Liver (tissue), 9 donors: ENCODE results near the gene C13orf42. TPM values are rescaled to one million over a fixed set of nuclear protein-coding genes. Genes with fewer than 3 reads are reported as not detected.

Experiments used
- DNase-seq: peaks from one replicate; pipeline ENCODE4 v3.0.0-alpha.2; 2017; ENCODE audit warnings: low spot score
- H3K27ac ChIP-seq, 2 donors: one replicate each; pipeline ENCODE4 v1.7.0; 2013; ENCODE audit warnings: inconsistent platforms in 2 of 2, low read length in 2 of 2, control low read depth in 1 of 2, low read depth in 1 of 2, mild to moderate bottlenecking in 1 of 2
- H3K27me3 ChIP-seq, 4 donors: one replicate each; pipeline versions ENCODE4 v1.6.1 to v1.7.0; 2013; ENCODE audit warnings: low read length in 3 of 4, inconsistent platforms in 1 of 4, mild to moderate bottlenecking in 1 of 4, moderate library complexity in 1 of 4; ENCODE audit not compliant: control insufficient read depth in 4 of 4, insufficient read depth in 4 of 4
- H3K36me3 ChIP-seq, 4 donors: one replicate each; pipeline versions ENCODE4 v1.6.1 to v1.7.0; 2013; ENCODE audit warnings: low read length in 3 of 4, mild to moderate bottlenecking in 3 of 4, low read depth in 1 of 4, moderate library complexity in 1 of 4; ENCODE audit not compliant: control insufficient read depth in 4 of 4, insufficient read depth in 3 of 4
- H3K4me1 ChIP-seq, 4 donors: one replicate each; pipeline versions ENCODE4 v1.6.1 to v1.7.0; 2013; ENCODE audit warnings: low read length in 3 of 4, mild to moderate bottlenecking in 3 of 4, moderate library complexity in 1 of 4; ENCODE audit not compliant: control insufficient read depth in 4 of 4, insufficient read depth in 4 of 4
- H3K4me3 ChIP-seq, 3 donors: one replicate each; pipeline versions ENCODE4 v1.6.1 to v1.7.0; 2013; ENCODE audit warnings: low read length in 3 of 3, control low read depth in 1 of 3, low read depth in 1 of 3, mild to moderate bottlenecking in 1 of 3
- H3K9ac ChIP-seq, 2 donors: one replicate each; pipeline ENCODE4 v1.7.0; 2013; ENCODE audit warnings: low read length in 2 of 2, mild to moderate bottlenecking in 2 of 2, moderate library complexity in 2 of 2, control low read depth in 1 of 2, low read depth in 1 of 2
- H3K9me3 ChIP-seq, 4 donors: one replicate each; pipeline versions ENCODE4 v1.6.1 to v1.7.0; 2013; ENCODE audit warnings: low read length in 3 of 4; ENCODE audit not compliant: control insufficient read depth in 4 of 4
- EGR1 ChIP-seq, 2 donors: IDR thresholded peaks; 2 replicates each; pipeline ENCODE4 v1.6.1; 2016 to 2018; ENCODE audit warnings: antibody characterized with exemption in 2 of 2, low read depth in 2 of 2
- FOXA1 ChIP-seq: IDR thresholded peaks from 2 replicates; pipeline ENCODE4 v1.6.1; 2016; ENCODE audit warnings: antibody characterized with exemption
- FOXA2 ChIP-seq: IDR thresholded peaks from 2 replicates; pipeline ENCODE4 v1.6.1; 2016; ENCODE audit warnings: antibody characterized with exemption
- GABPA ChIP-seq, 2 donors: IDR thresholded peaks in 1 of 2; conservative IDR thresholded peaks in 1 of 2; 2 replicates each; pipeline ENCODE4 v1.6.1; 2016; ENCODE audit warnings: antibody characterized with exemption in 2 of 2, mild to moderate bottlenecking in 1 of 2, moderate library complexity in 1 of 2
- HNF4A ChIP-seq, 2 donors: conservative IDR thresholded peaks; 2 replicates each; pipeline ENCODE4 v1.6.1; 2016; ENCODE audit warnings: antibody characterized with exemption in 2 of 2, mild to moderate bottlenecking in 2 of 2
- HNF4G ChIP-seq: IDR thresholded peaks from 2 replicates; pipeline ENCODE4 v1.6.1; 2016; ENCODE audit warnings: antibody characterized with exemption
- JUND ChIP-seq, 2 donors: IDR thresholded peaks; 2 replicates each; pipeline ENCODE4 v1.6.1; 2016; ENCODE audit warnings: antibody characterized with exemption in 2 of 2
- NR2F2 ChIP-seq: IDR thresholded peaks from 2 replicates; pipeline ENCODE4 v1.6.1; 2016; ENCODE audit warnings: antibody characterized with exemption
- RAD21 ChIP-seq, 2 donors: IDR thresholded peaks; 2 replicates each; pipeline ENCODE4 v1.6.1; 2016; ENCODE audit warnings: antibody characterized with exemption in 2 of 2, mild to moderate bottlenecking in 2 of 2
- REST ChIP-seq: IDR thresholded peaks from 2 replicates; pipeline ENCODE4 v1.6.1; 2016; ENCODE audit warnings: antibody characterized with exemption, mild to moderate bottlenecking
- RXRA ChIP-seq, 2 donors: IDR thresholded peaks; 2 replicates each; pipeline ENCODE4 v1.6.1; 2017 to 2018; ENCODE audit warnings: antibody characterized with exemption in 2 of 2, mild to moderate bottlenecking in 1 of 2
- SP1 ChIP-seq: IDR thresholded peaks from 2 replicates; pipeline ENCODE4 v1.6.1; 2018; ENCODE audit warnings: antibody characterized with exemption, mild to moderate bottlenecking
- TAF1 ChIP-seq: conservative IDR thresholded peaks from 2 replicates; pipeline ENCODE4 v1.6.1; 2016; ENCODE audit warnings: antibody characterized with exemption, mild to moderate bottlenecking
- YY1 ChIP-seq: IDR thresholded peaks from 2 replicates; pipeline ENCODE4 v1.6.1; 2016; ENCODE audit warnings: antibody characterized with exemption, mild to moderate bottlenecking
- ZBTB33 ChIP-seq: IDR thresholded peaks from 2 replicates; pipeline ENCODE4 v1.6.1; 2016; ENCODE audit warnings: antibody characterized with exemption
- WGBS: extraction: QIAGEN DNeasy Blood & Tissue Kit; methylation state at CpG from one replicate; pipeline ENCODE4 v1.1.7; 2013; 5-methylcytosine and 5-hydroxymethylcytosine counted together
- polyA plus RNA-seq, 2 donors: library from polyadenylated mRNA; stranded (reverse) in 1 of 2; unstranded in 1 of 2; fragments of 200-250 nt in 1 of 2; fragments of >200 nt in 1 of 2; fragmentation: Nextera tagmentation in 1 of 2; extraction: Ambion mirVana in 1 of 2; gene quantifications; one replicate each; pipeline versions ENCODE4 v1.2.1 to v1.2.3, GENCODE V29; 2013 to 2015
- total RNA-seq, 2 donors: library from RNA; depleted of rRNA; stranded (reverse); fragments of >200 nt; gene quantifications; one replicate each; pipeline ENCODE4 v1.2.3, GENCODE V29; 2014
- TF ChIP-seq, protein P1 (sequence below): fragments of 150-350 bp; IDR thresholded peaks from 2 replicates; pipeline ENCODE4 v1.5.1; 2017; ENCODE audit warnings: improper control_type of control experiment, low read depth, low read length; ENCODE audit not compliant: missing input control
- TF ChIP-seq, protein P2 (sequence below): IDR thresholded peaks from 2 replicates; pipeline ENCODE4 v1.6.1; 2016; ENCODE audit warnings: antibody characterized with exemption
- TF ChIP-seq, protein P3 (sequence below): IDR thresholded peaks from 2 replicates; pipeline ENCODE4 v1.6.1; 2016; ENCODE audit warnings: antibody characterized with exemption
- donor health status: healthy.
- donor health status: healthy.
- donor health status: healthy.
- donor health status: healthy.
- donor health status: healthy.

Gene C13orf42
- total and polyA plus RNA-seq, 4 donors = 0.08 TPM; not detected in 3

GRCh38 chr13:51147732-51148131 lies 36.7 kb upstream of the C13orf42 start (continued):
- TF ChIP-seq, protein P1, sequence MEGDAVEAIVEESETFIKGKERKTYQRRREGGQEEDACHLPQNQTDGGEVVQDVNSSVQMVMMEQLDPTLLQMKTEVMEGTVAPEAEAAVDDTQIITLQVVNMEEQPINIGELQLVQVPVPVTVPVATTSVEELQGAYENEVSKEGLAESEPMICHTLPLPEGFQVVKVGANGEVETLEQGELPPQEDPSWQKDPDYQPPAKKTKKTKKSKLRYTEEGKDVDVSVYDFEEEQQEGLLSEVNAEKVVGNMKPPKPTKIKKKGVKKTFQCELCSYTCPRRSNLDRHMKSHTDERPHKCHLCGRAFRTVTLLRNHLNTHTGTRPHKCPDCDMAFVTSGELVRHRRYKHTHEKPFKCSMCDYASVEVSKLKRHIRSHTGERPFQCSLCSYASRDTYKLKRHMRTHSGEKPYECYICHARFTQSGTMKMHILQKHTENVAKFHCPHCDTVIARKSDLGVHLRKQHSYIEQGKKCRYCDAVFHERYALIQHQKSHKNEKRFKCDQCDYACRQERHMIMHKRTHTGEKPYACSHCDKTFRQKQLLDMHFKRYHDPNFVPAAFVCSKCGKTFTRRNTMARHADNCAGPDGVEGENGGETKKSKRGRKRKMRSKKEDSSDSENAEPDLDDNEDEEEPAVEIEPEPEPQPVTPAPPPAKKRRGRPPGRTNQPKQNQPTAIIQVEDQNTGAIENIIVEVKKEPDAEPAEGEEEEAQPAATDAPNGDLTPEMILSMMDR = no peak
- TF ChIP-seq HNF4G (no peak), RAD21 (IDR thresholded peaks at IDR 0.05) (no peak), HNF4A (conservative IDR thresholded peaks at IDR 0.05) (no peak)

- H3K4me3 ChIP-seq = no peak overlapping the region
- no peak for TF ChIP-seq GABPA (IDR thresholded peaks at IDR 0.05 in 1 of 2, conservative IDR thresholded peaks at IDR 0.05 in 1 of 2)
- TF ChIP-seq EGR1 (IDR thresholded peaks at IDR 0.05; ENCODE audit: low read depth in 2 of 2) = no peak
- TF ChIP-seq RXRA (IDR thresholded peaks at IDR 0.05) = no peak
- TF ChIP-seq REST = no peak
- no peak for TF ChIP-seq FOXA2
- TF ChIP-seq HNF4A (conservative IDR thresholded peaks at IDR 0.05) = no peak
- TF ChIP-seq SP1 = no peak
- no peak for TF ChIP-seq YY1
- TF ChIP-seq JUND (IDR thresholded peaks at IDR 0.05) = no peak
- TF ChIP-seq NR2F2 = no peak
- TF ChIP-seq, protein P2, sequence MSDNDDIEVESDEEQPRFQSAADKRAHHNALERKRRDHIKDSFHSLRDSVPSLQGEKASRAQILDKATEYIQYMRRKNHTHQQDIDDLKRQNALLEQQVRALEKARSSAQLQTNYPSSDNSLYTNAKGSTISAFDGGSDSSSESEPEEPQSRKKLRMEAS = no peak
- TF ChIP-seq HNF4G = no peak
- TF ChIP-seq, protein P1 = no peak
- TF ChIP-seq, protein P3, sequence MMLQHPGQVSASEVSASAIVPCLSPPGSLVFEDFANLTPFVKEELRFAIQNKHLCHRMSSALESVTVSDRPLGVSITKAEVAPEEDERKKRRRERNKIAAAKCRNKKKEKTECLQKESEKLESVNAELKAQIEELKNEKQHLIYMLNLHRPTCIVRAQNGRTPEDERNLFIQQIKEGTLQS = no peak
- TF ChIP-seq RAD21 (IDR thresholded peaks at IDR 0.05) = no peak
- TF ChIP-seq TAF1 = no peak
- TF ChIP-seq ZBTB33 = no peak
- no peak for TF ChIP-seq FOXA1
- H3K4me1 ChIP-seq = peaks cover 2 to 10% (median 8%) of the 10 kb centered on the region in 4 donors
- no peak overlapping the region for H3K9ac ChIP-seq
- no peaks in the 10 kb centered on the region for H3K36me3 ChIP-seq
- 100% methylated on average over 1 of the region's 1 CpG for WGBS
- no peak for DNase-seq
- no peak overlapping the region for H3K27ac ChIP-seq
- no peaks in the 10 kb centered on the region for H3K27me3 ChIP-seq
- H3K9me3 ChIP-seq = no peaks in the 10 kb centered on the region
These were observed 35.6 kb upstream of the C13orf42 start for GRCh38 chr13:51146667-51147066.
